ENCODE data around the gene ASB17.

DNA sequence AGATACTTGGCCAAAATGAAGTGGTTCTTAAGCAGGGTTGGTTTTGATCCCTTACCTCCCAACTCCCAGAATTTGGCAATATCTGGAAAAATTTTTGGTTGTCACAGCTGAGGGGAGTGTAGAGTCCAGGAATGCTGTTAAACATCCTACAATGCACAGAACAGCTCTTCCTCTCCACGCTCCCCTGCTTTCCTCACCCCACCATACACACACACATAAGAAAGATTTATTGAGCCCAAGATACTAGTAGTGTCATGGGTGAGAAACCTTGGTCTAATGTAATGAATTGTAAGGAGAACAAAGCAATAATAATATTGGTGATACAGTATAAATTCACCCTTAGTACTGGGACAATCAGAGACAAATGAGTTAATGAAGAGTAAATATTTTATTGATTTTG, 47.8 kb downstream of the ASB17 start:
- TF ChIP-seq, protein P1, sequence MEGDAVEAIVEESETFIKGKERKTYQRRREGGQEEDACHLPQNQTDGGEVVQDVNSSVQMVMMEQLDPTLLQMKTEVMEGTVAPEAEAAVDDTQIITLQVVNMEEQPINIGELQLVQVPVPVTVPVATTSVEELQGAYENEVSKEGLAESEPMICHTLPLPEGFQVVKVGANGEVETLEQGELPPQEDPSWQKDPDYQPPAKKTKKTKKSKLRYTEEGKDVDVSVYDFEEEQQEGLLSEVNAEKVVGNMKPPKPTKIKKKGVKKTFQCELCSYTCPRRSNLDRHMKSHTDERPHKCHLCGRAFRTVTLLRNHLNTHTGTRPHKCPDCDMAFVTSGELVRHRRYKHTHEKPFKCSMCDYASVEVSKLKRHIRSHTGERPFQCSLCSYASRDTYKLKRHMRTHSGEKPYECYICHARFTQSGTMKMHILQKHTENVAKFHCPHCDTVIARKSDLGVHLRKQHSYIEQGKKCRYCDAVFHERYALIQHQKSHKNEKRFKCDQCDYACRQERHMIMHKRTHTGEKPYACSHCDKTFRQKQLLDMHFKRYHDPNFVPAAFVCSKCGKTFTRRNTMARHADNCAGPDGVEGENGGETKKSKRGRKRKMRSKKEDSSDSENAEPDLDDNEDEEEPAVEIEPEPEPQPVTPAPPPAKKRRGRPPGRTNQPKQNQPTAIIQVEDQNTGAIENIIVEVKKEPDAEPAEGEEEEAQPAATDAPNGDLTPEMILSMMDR (conservative IDR thresholded peaks at IDR 0.05; ENCODE audit: low read length): no peak
- TF ChIP-seq EZH2phosphoT487 (IDR thresholded peaks at IDR 0.05; ENCODE audit: borderline replicate concordance): no peak

All from Loucy (cell line).